Smooth muscle cell (in vitro differentiated cells): ENCODE results near the gene RBM5. TPM values are rescaled to one million over a fixed set of nuclear protein-coding genes. Genes with fewer than 3 reads are reported as not detected.
"Not testable (repeated sequence)": the region's sequence is repeated elsewhere in the genome, so short reads cannot be mapped to it uniquely, and the experiment has no call there.

ENCODE experiments used
- DNase-seq: peaks from one replicate; lab custom pipeline; 2025; ENCODE audit not compliant: unreplicated experiment; lab: John Stamatoyannopoulos, UW
- H2AFZ ChIP-seq: fragments of 200-600 bp; sonication (generic); 2 replicates; pipeline ENCODE4 v1.6.0; 2016; ENCODE audit warnings: antibody characterized with exemption, low read depth, mild to moderate bottlenecking
- H3F3A ChIP-seq: fragments of 200-600 bp; sonication (generic); 2 replicates; pipeline ENCODE4 v1.6.0; 2017; ENCODE audit warnings: antibody characterized with exemption, low read depth
- H3K27ac ChIP-seq: fragments of 200-600 bp; sonication (generic); 2 replicates; pipeline ENCODE4 v1.5.1; 2016; ENCODE audit warnings: low read depth, mild to moderate bottlenecking
- H3K27me3 ChIP-seq: fragments of 200-600 bp; sonication (generic); 2 replicates; pipeline ENCODE4 v1.6.1; 2016; ENCODE audit warnings: low read depth, mild to moderate bottlenecking
- H3K36me3 ChIP-seq: fragments of 200-600 bp; sonication (generic); 2 replicates; pipeline ENCODE4 v1.5.1; 2016; ENCODE audit warnings: low read depth
- H3K4me1 ChIP-seq: fragments of 200-600 bp; sonication (generic); 2 replicates; pipeline ENCODE4 v1.5.1; 2016; ENCODE audit warnings: low read depth
- H3K4me2 ChIP-seq: fragments of 200-600 bp; sonication (generic); 2 replicates; pipeline ENCODE4 v1.6.0; 2016; ENCODE audit warnings: mild to moderate bottlenecking
- H3K4me3 ChIP-seq: fragments of 200-600 bp; sonication (generic); 2 replicates; pipeline ENCODE4 v1.5.1; 2016; ENCODE audit warnings: mild to moderate bottlenecking
- H3K79me2 ChIP-seq: fragments of 200-600 bp; sonication (generic); 2 replicates; pipeline ENCODE4 v1.6.0; 2016; ENCODE audit warnings: low read depth, mild to moderate bottlenecking
- H3K9ac ChIP-seq: fragments of 200-600 bp; sonication (generic); 2 replicates; pipeline ENCODE4 v1.6.0; 2016; ENCODE audit warnings: low read depth
- H3K9me3 ChIP-seq: fragments of 200-600 bp; sonication (generic); replicated peaks from 2 replicates; pipeline ENCODE4 v1.5.1; 2016; ENCODE audit warnings: low read depth
- H4K20me1 ChIP-seq: fragments of 200-600 bp; sonication (generic); 2 replicates; pipeline ENCODE4 v1.6.0; 2016; ENCODE audit warnings: low read depth
- CTCF ChIP-seq: fragments of 200-600 bp; sonication (generic); IDR thresholded peaks from 2 replicates; pipeline ENCODE4 v1.5.1; 2017; ENCODE audit warnings: borderline replicate concordance, mild to moderate bottlenecking, antibody characterized with exemption; ENCODE audit not compliant: insufficient read depth, poor library complexity, severe bottlenecking
- WGBS: methylation state at CpG from one replicate; pipeline ENCODE4 v1.1.7; 2016; ENCODE audit warnings: low lambda C conversion rate; 5-methylcytosine and 5-hydroxymethylcytosine counted together
- polyA plus RNA-seq: library from polyadenylated mRNA; unstranded; fragments of >200 nt; fragmentation: Nextera tagmentation; extraction: Ambion mirVana; gene quantifications from 2 replicates; pipeline ENCODE4 v1.2.1, GENCODE V29; 2016
- total RNA-seq: library from RNA; depleted of rRNA; stranded (reverse); fragments of >200 nt; gene quantifications from 2 replicates; pipeline ENCODE4 v1.2.3, GENCODE V29; 2014

RBM5 gene
- total and polyA plus RNA-seq, 2 experiments from 2014 or later, result 56.0 to 151 TPM

DNA sequence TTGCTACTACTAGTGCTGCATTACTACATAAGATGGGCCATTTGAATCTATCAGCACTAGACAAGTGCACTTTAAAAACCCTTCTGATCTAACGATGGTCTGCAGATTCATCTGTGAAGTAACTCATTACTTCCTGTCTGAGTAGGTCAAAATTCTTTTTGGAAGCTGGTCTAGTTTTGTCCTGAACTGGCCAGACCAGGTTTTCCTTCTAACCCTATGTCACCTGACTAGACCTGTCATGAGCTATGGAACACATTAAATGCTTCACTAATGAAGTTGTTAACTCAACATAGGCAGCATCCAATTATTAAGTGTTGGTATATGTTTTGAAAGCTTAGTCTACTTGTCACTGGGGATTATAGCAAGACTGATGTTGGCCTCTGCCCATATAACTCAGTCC lies 10.1 kb upstream of the RBM5 start:
- DNase-seq, result no peak
- 79% methylated on average over 1 of the region's 1 CpG for WGBS

DNA sequence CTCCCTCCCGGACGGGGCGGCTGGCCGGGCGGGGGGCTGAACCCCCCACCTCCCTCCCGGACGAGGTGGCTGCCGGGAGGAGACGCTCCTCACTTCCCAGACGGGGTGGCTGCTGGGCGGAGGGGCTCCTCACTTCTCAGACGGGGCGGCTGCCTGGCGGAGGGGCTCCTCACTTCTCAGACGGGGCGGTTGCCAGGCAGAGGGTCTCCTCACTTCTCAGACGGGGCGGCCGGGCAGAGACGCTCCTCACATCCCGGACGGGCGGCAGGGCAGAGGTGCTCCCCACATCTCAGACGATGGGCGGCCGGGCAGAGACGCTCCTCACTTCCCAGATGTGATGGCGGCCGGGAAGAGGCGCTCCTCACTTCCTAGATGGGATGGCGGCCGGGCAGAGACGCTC lies 3.8 kb upstream of the RBM5 start:
- H2AFZ ChIP-seq, DNase-seq, H3K36me3 ChIP-seq, H3K9ac ChIP-seq, H3K4me1 ChIP-seq, H4K20me1 ChIP-seq, H3K9me3 ChIP-seq, H3F3A ChIP-seq, H3K4me2 ChIP-seq, H3K27ac ChIP-seq, H3K4me3 ChIP-seq, H3K27me3 ChIP-seq: not testable (repeated sequence)
- H3K79me2 ChIP-seq, result peaks cover 12% of the 10 kb centered on the region
- WGBS, result 95% methylated on average over 16 of the region's 33 CpGs

More for the DNA sequence above, 10.1 kb upstream of the RBM5 start:
- Histone ChIP-seq H3F3A (no peaks in the 10 kb centered on the region), H3K79me2 (no peaks in the 10 kb centered on the region), H3K9me3 (no peaks in the 10 kb centered on the region), H3K9ac (no peak overlapping the region), H3K4me1 (no peaks in the 10 kb centered on the region), H3K4me2 (no peak overlapping the region), H3K27me3 (no peaks in the 10 kb centered on the region), H3K36me3 (no peaks in the 10 kb centered on the region), H4K20me1 (no peaks in the 10 kb centered on the region), H3K27ac (no peak overlapping the region), H2AFZ (no peak overlapping the region), H3K4me3 (no peak overlapping the region)
- TF ChIP-seq CTCF, result no peak

- Histone ChIP-seq H4K20me1 (peaks cover 50% of the 10 kb centered on the region), H3K27me3 (no peaks in the 10 kb centered on the region), H3K4me3 (peak overlapping the region; percentile 73), H3K79me2 (peaks cover 52% of the 10 kb centered on the region), H3K27ac (peak overlapping the region; percentile 81), H3F3A (no peaks in the 10 kb centered on the region), H3K4me1 (peaks cover 11% of the 10 kb centered on the region), H3K9ac (peak overlapping the region; percentile 99), H3K4me2 (peak overlapping the region; percentile 90), H2AFZ (no peak overlapping the region), H3K9me3 (no peaks in the 10 kb centered on the region), H3K36me3 (peaks cover 18% of the 10 kb centered on the region)
- TF ChIP-seq CTCF, result no peak
- DNase-seq, result peak; percentile 8
- 4% methylated on average over 16 of the region's 16 CpGs for WGBS
Observed at GRCh38 chr3:50089609-50089945, 858 bp downstream of the RBM5 start.

DNA sequence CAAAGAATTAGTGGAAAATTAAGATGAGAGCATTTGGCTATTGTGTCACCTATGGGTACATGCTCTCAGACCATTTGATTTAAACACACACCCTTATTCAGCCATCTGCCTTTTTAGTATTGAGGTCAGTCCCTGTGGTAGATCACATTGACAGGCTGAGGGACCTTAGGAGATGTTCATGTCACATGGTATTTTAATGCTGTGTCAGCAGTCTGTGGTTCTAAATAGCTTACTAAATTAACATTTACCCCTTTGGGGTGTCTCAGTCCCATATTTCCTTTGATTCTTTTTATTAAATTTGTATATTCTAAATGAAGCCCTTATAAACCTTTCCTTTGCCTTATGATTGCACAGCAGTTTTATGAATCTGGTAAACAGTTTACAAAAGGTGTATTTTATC lies 2.3 kb downstream of the RBM5 start:
- peaks cover 31% of the 10 kb centered on the region for H3K36me3 ChIP-seq
- H3K4me1 ChIP-seq, result peaks cover 11% of the 10 kb centered on the region
- no peak for DNase-seq
- no peaks in the 10 kb centered on the region for H3F3A ChIP-seq
- peaks cover 64% of the 10 kb centered on the region for H3K79me2 ChIP-seq
- H2AFZ ChIP-seq, result no peak overlapping the region
- H3K9ac ChIP-seq, result peak overlapping the region; percentile 99
- H3K4me3 ChIP-seq, result peak overlapping the region; percentile 73
- no peaks in the 10 kb centered on the region for H3K9me3 ChIP-seq
- H3K27me3 ChIP-seq, result no peaks in the 10 kb centered on the region
- H4K20me1 ChIP-seq, result peaks cover 64% of the 10 kb centered on the region
- TF ChIP-seq CTCF, result no peak
- peak overlapping the region; percentile 90 for H3K4me2 ChIP-seq
- H3K27ac ChIP-seq, result peak overlapping the region; percentile 10
